GM12878 (cell line): ENCODE measurements around the gene ZNF283. TPM values are rescaled to one million over a fixed set of nuclear protein-coding genes. Genes with fewer than 3 reads are reported as not detected.

Experiments
- ATAC-seq: fragments of 200-7000 bp; cut with Tn5 transposase; 3 replicates; pipeline ENCODE4 v1.9.1; 2020; ENCODE audit warnings: mild to moderate bottlenecking, moderate library complexity
- BruUV-seq: library from RNA; stranded (reverse); fragments of 400-500 nt; replicated peaks from 2 replicates; lab custom pipeline; 2021; lab: Mats Ljungman, UMichigan
- CTCF ChIA-PET: fragments of 300-600 bp; sonication (Branson Sonifier 250); formaldehyde crosslinking; extraction: SDS; loops from one replicate; lab custom pipeline; 2021; ENCODE audit warnings: inconsistent platforms; lab: Yijun Ruan, JAX
- POLR2A ChIA-PET: fragments of 350-600 bp; formaldehyde crosslinking; extraction: SDS; loops from one replicate; lab custom pipeline; 2021; ENCODE audit warnings: inconsistent platforms; lab: Charles Lee
- RAD21 ChIA-PET: fragments of 300-600 bp; sonication (Branson Sonifier 250); formaldehyde crosslinking; loops from one replicate; lab custom pipeline; 2023; ENCODE audit warnings: antibody characterized with exemption; ENCODE audit not compliant: unreplicated experiment; lab: Charles Lee
- SMC1A ChIA-PET: fragments of 300-600 bp; sonication (Branson Sonifier 250); formaldehyde crosslinking; loops from one replicate; lab custom pipeline; 2023; ENCODE audit not compliant: unreplicated experiment, uncharacterized antibody; lab: Charles Lee
- DNase-seq: peaks from one replicate; pipeline ENCODE4 v3.0.0-alpha.2; 2011; ENCODE audit warnings: low read depth, low spot score
- FAIRE-seq: peaks from 3 replicates; lab custom pipeline; 2011; peaks lifted over from hg19 to GRCh38; lab: Jason Lieb, UNC
- H2AFZ ChIP-seq: 2 replicates; pipeline ENCODE4 v1.6.0; 2011; ENCODE audit warnings: low read depth, low read length, control low read depth; ENCODE audit not compliant: control insufficient read depth
- H3K27ac ChIP-seq: 2 replicates; pipeline ENCODE4 v1.5.1; 2011; ENCODE audit warnings: control low read depth; ENCODE audit not compliant: control insufficient read depth, insufficient read depth
- H3K27me3 ChIP-seq, 2 experiments: replicated peaks in 1 of 2; 2 replicates each; pipeline versions ENCODE4 v1.6.0 to v1.6.1; 2011; ENCODE audit warnings: low read length in 1 of 2; ENCODE audit not compliant: control insufficient read depth in 2 of 2, insufficient read depth in 2 of 2
- H3K36me3 ChIP-seq, 2 experiments: 2 replicates each; pipeline ENCODE4 v1.5.1; 2011; ENCODE audit warnings: low read length in 1 of 2; ENCODE audit not compliant: control insufficient read depth in 2 of 2, insufficient read depth in 2 of 2
- H3K4me1 ChIP-seq: 2 replicates; pipeline ENCODE4 v1.6.1; 2011; ENCODE audit warnings: mild to moderate bottlenecking, low read length, moderate library complexity, mixed read lengths; ENCODE audit not compliant: control insufficient read depth, insufficient read depth
- H3K4me2 ChIP-seq: 2 replicates; pipeline ENCODE4 v1.6.0; 2011; ENCODE audit warnings: control low read depth; ENCODE audit not compliant: control insufficient read depth, insufficient read depth
- H3K4me3 ChIP-seq: fragments of 200-600 bp; sonication (generic); 2 replicates; pipeline ENCODE4 v1.5.1; 2016
- H3K79me2 ChIP-seq: 2 replicates; pipeline ENCODE4 v1.6.0; 2011; ENCODE audit warnings: low read length; ENCODE audit not compliant: control insufficient read depth, insufficient read depth
- H3K9ac ChIP-seq: 2 replicates; pipeline ENCODE4 v1.8.0; 2011; ENCODE audit warnings: low read length, control low read depth, mixed read lengths; ENCODE audit not compliant: control insufficient read depth, insufficient read depth
- H3K9me3 ChIP-seq: replicated peaks from 3 replicates; pipeline ENCODE4 v1.5.1; 2011; ENCODE audit warnings: mild to moderate bottlenecking, low read length; ENCODE audit not compliant: control insufficient read depth, insufficient read depth
- H4K20me1 ChIP-seq: 2 replicates; pipeline ENCODE4 v1.6.0; 2011; ENCODE audit not compliant: control insufficient read depth, insufficient read depth
- CHD4 ChIP-seq: fragments of 200-600 bp; sonication (generic); IDR thresholded peaks from 2 replicates; pipeline ENCODE4 v1.6.1; 2016; ENCODE audit warnings: mild to moderate bottlenecking
- CREM ChIP-seq: IDR thresholded peaks from 2 replicates; pipeline ENCODE4 v1.6.1; 2014; ENCODE audit warnings: antibody characterized with exemption, low read depth
- E4F1 ChIP-seq: fragments of 450-650 bp; IDR thresholded peaks from 2 replicates; pipeline ENCODE4 v1.6.1; 2018; ENCODE audit warnings: borderline replicate concordance, mild to moderate bottlenecking; ENCODE audit not compliant: partially characterized antibody
- HDGF ChIP-seq: fragments of 450-650 bp; IDR thresholded peaks from 2 replicates; pipeline ENCODE4 v1.6.1; 2016; ENCODE audit warnings: antibody characterized with exemption
- IKZF1 ChIP-seq: fragments of 450-650 bp; conservative IDR thresholded peaks from 2 replicates; pipeline ENCODE4 v1.6.1; 2017; ENCODE audit warnings: antibody characterized with exemption, mild to moderate bottlenecking
- IRF3 ChIP-seq: fragments of 450-650 bp; IDR thresholded peaks from 2 replicates; pipeline ENCODE4 v1.6.1; 2014; ENCODE audit warnings: mild to moderate bottlenecking
- KLF5 ChIP-seq: fragments of 450-650 bp; IDR thresholded peaks from 2 replicates; pipeline ENCODE4 v1.6.1; 2014; ENCODE audit warnings: mild to moderate bottlenecking; ENCODE audit not compliant: partially characterized antibody
- MTA2 ChIP-seq: fragments of 450-650 bp; IDR thresholded peaks from 2 replicates; pipeline ENCODE4 v1.6.1; 2016; ENCODE audit warnings: low read depth, mild to moderate bottlenecking, moderate library complexity
- NR2C1 ChIP-seq: fragments of 450-650 bp; IDR thresholded peaks from 2 replicates; pipeline ENCODE4 v1.6.1; 2017; ENCODE audit warnings: antibody characterized with exemption, mild to moderate bottlenecking, moderate library complexity
- NR2C2 ChIP-seq: IDR thresholded peaks from 2 replicates; pipeline ENCODE4 v1.6.1; 2011; ENCODE audit warnings: borderline replicate concordance, low read depth; ENCODE audit not compliant: control insufficient read depth, insufficient read length
- NRF1 ChIP-seq: conservative IDR thresholded peaks from 2 replicates; pipeline ENCODE4 v1.6.1; 2011; ENCODE audit warnings: mild to moderate bottlenecking, low read depth, low read length, improper control_type of control experiment
- POLR2AphosphoS5 ChIP-seq: IDR thresholded peaks from 2 replicates; pipeline ENCODE4 v1.6.1; 2011; ENCODE audit warnings: mild to moderate bottlenecking, low read length, inconsistent platforms
- RB1 ChIP-seq: fragments of 450-650 bp; formaldehyde crosslinking; IDR thresholded peaks from 2 replicates; pipeline ENCODE4 v1.6.1; 2017; ENCODE audit warnings: mild to moderate bottlenecking, borderline replicate concordance
- RFX5 ChIP-seq: IDR thresholded peaks from 2 replicates; pipeline ENCODE4 v1.6.1; 2011; ENCODE audit warnings: low read depth, low read length, improper control_type of control experiment
- SMC3 ChIP-seq: IDR thresholded peaks from 2 replicates; pipeline ENCODE4 v1.6.1; 2011; ENCODE audit warnings: low read length, improper control_type of control experiment, borderline replicate concordance
- STAT1 ChIP-seq: fragments of 450-650 bp; conservative IDR thresholded peaks from 2 replicates; pipeline ENCODE4 v1.6.1; 2014; ENCODE audit warnings: antibody characterized with exemption, mild to moderate bottlenecking
- USF1 ChIP-seq: IDR thresholded peaks from 2 replicates; pipeline ENCODE4 v1.6.1; 2011; ENCODE audit warnings: borderline replicate concordance, low read depth, mild to moderate bottlenecking, moderate library complexity, mixed read lengths, low read length; ENCODE audit not compliant: insufficient read depth; ENCODE audit errors: extremely low read length
- USF2 ChIP-seq: IDR thresholded peaks from 2 replicates; pipeline ENCODE4 v1.6.1; 2011; ENCODE audit warnings: low read depth, low read length, improper control_type of control experiment, borderline replicate concordance
- WGBS: methylation state at CpG from one replicate; pipeline ENCODE4 v1.1.6; 2016; ENCODE audit warnings: low lambda C conversion rate; ENCODE audit not compliant: insufficient replicate concordance, insufficient coverage; ENCODE audit errors: missing lambda C conversion rate; 5-methylcytosine and 5-hydroxymethylcytosine counted together
- in situ Hi-C: fragments of 300-500 bp; cut with MboI; formaldehyde crosslinking; loops from 9 replicates; pipeline ENCODE4 v1.14.3; 2018; ENCODE audit warnings: mixed read lengths
- intact Hi-C: fragments of 100-400 bp; cut with micrococcal nuclease; formaldehyde crosslinking; loops from one replicate; pipeline ENCODE4 v1.14.2; 2022; ENCODE audit not compliant: unreplicated experiment
- polyA plus RNA-seq, 11 experiments: library from polyadenylated mRNA; depleted of rRNA in 4 of 11; unstranded in 6 of 11; stranded (reverse) in 5 of 11; fragments of >200 nt; fragmentation: Nextera tagmentation in 4 of 11; fragmentation: Illumina TruSeq in 1 of 11; extraction: Ambion mirVana in 4 of 11; extraction: Trizol in 1 of 11; gene quantifications; 1 replicate in 1 of 11; 2 replicates in 10 of 11; pipeline versions ENCODE4 v1.2.1 to v1.2.3, GENCODE V29; 2011 to 2016; ENCODE audit warnings: inconsistent platforms in 2 of 11, missing spikeins in 2 of 11, low read depth in 1 of 11
- total RNA-seq, 4 experiments: library from RNA; depleted of rRNA in 3 of 4; stranded (reverse); fragments of >200 nt in 3 of 4; fragmentation: Illumina TruSeq in 1 of 4; extraction: Trizol in 1 of 4; gene quantifications; 2 replicates each; pipeline versions ENCODE4 v1.2.1 to v1.2.3, GENCODE V29; 2013 to 2021

The ZNF283 gene
- total and polyA plus RNA-seq, 10 of the 15 experiments (the other 5 are each of a cell fraction or from before 2014, with no cell fraction given), result 2.2 to 7.8 (median 3.7) TPM

GRCh38 chr19:43814663-43815352, 12.3 kb upstream of the ZNF283 start:
- H3K4me3 ChIP-seq, result no peak overlapping the region
- no peak overlapping the region for H3K4me2 ChIP-seq
- no peak overlapping the region for H3K27ac ChIP-seq
- no peak for FAIRE-seq
- H3K9ac ChIP-seq, result no peak overlapping the region
- intact Hi-C loops (no loop called here), in situ Hi-C loops (no loop called here)
- H3K4me1 ChIP-seq, result no peaks in the 10 kb centered on the region
- WGBS, result 12% methylated on average over 5 of the region's 5 CpGs
- ChIA-PET SMC1A (interaction anchor here (1.3 to 1.4 kb wide), 2 partner anchors 70 to 146 kb away, joined by 3 read pairs; no protein-coding TSS in a partner anchor), POLR2A (no interaction called here), RAD21 (no interaction called here), CTCF (interaction anchor here (0.6 to 6.5 kb wide), 3 partner anchors 70 to 254 kb away, joined by 3 to 74 read pairs (median 3); no protein-coding TSS in a partner anchor)
- BruUV-seq, result no TSS peak
- no peaks in the 10 kb centered on the region for H3K27me3 ChIP-seq
- H4K20me1 ChIP-seq, result no peaks in the 10 kb centered on the region
- DNase-seq, result no peak
- no peaks in the 10 kb centered on the region for H3K79me2 ChIP-seq
- H3K9me3 ChIP-seq, result no peaks in the 10 kb centered on the region; the same call in 2 of the 3 replicates
- peak; percentile 43; the same call in 2 of the 3 replicates for ATAC-seq
- TF ChIP-seq HDGF (no peak), IKZF1 (no peak), STAT1 (no peak), KLF5 (no peak), SMC3 (no peak), CHD4 (no peak), MTA2 (no peak), POLR2AphosphoS5 (no peak), NR2C2 (no peak), CREM (no peak), NRF1 (no peak), E4F1 (no peak), USF1 (no peak), RB1 (no peak), IRF3 (no peak), NR2C1 (no peak), USF2 (no peak), RFX5 (no peak)
- no peak overlapping the region for H2AFZ ChIP-seq
- no peaks in the 10 kb centered on the region for H3K36me3 ChIP-seq
